B cell (primary cell): Measurements from ENCODE around the gene GTF3A. TPM values are rescaled to one million over a fixed set of nuclear protein-coding genes. Genes with fewer than 3 reads are reported as not detected.

ENCODE experiments used
- ATAC-seq: fragments of 200-7000 bp; cut with Tn5 transposase; one replicate; pipeline ENCODE4 v1.10.0; 2021; ENCODE audit warnings: low read depth, mild to moderate bottlenecking, moderate number of reproducible peaks, moderate library complexity
- CTCF ChIA-PET: fragments of 350-600 bp; sonication (Branson Sonifier 250); formaldehyde crosslinking; loops from one replicate; lab custom pipeline; 2021; ENCODE audit warnings: antibody characterized with exemption, inconsistent platforms; lab: Charles Lee
- POLR2A ChIA-PET: fragments of 350-600 bp; sonication (Branson Sonifier 250); formaldehyde crosslinking; loops from one replicate; lab custom pipeline; 2021; ENCODE audit warnings: antibody characterized with exemption; lab: Charles Lee
- DNase-seq: peaks from one replicate; pipeline ENCODE4 v3.0.0; 2013
- H2AFZ ChIP-seq: 2 replicates; pipeline ENCODE4 v1.6.1; 2012; ENCODE audit warnings: mild to moderate bottlenecking, low read depth, low read length; ENCODE audit not compliant: insufficient read depth, poor library complexity, severe bottlenecking
- H3K27ac ChIP-seq, 2 donors: 1 replicate in 1 of 2; 2 replicates in 1 of 2; pipeline ENCODE4 v1.5.1; 2012 to 2013; ENCODE audit warnings: low read length in 2 of 2, mild to moderate bottlenecking in 2 of 2, moderate library complexity in 1 of 2
- H3K27me3 ChIP-seq, 4 experiments: fragments of 200-600 bp in 1 of 4; sonication (generic) in 1 of 4; replicated peaks in 1 of 4; 1 replicate in 2 of 4; 2 replicates in 2 of 4; pipeline versions ENCODE4 v1.6.1 to v1.7.0; 2013 to 2016; ENCODE audit warnings: low read length in 3 of 4, mild to moderate bottlenecking in 2 of 4, mixed read lengths in 1 of 4, moderate library complexity in 1 of 4; ENCODE audit not compliant: insufficient read depth in 4 of 4, control insufficient read depth in 3 of 4; ENCODE audit errors: control extremely low read depth in 1 of 4
- H3K36me3 ChIP-seq, 2 experiments: replicated peaks in 1 of 2; 1 replicate in 1 of 2; 2 replicates in 1 of 2; pipeline versions ENCODE4 v1.6.1 to v1.7.1; 2013; ENCODE audit warnings: low read length in 1 of 2; ENCODE audit not compliant: insufficient read depth in 2 of 2, control insufficient read depth in 1 of 2; ENCODE audit errors: control extremely low read depth in 1 of 2, extremely low read depth in 1 of 2
- H3K4me1 ChIP-seq, 2 donors: fragments of 200-600 bp in 1 of 2; sonication (generic) in 1 of 2; 1 replicate in 1 of 2; 2 replicates in 1 of 2; pipeline versions ENCODE4 v1.5.1 to v1.6.1; 2013 to 2017; ENCODE audit warnings: low read length in 2 of 2; ENCODE audit not compliant: control insufficient read depth in 2 of 2, insufficient read depth in 2 of 2
- H3K4me2 ChIP-seq: replicated peaks from 2 replicates; pipeline ENCODE3; 2012; ENCODE audit warnings: mild to moderate bottlenecking, low read depth, low read length; ENCODE audit not compliant: poor library complexity, severe bottlenecking
- H3K4me3 ChIP-seq, 5 experiments: fragments of 200-600 bp in 1 of 5; sonication (generic) in 1 of 5; 1 replicate in 3 of 5; 2 replicates in 2 of 5; pipeline versions ENCODE4 v1.5.1 to v1.7.0; 2011 to 2016; ENCODE audit warnings: low read length in 4 of 5, mild to moderate bottlenecking in 4 of 5, low read depth in 2 of 5, control low read depth in 1 of 5, moderate library complexity in 1 of 5; ENCODE audit not compliant: insufficient read depth in 1 of 5; ENCODE audit errors: control extremely low read depth in 1 of 5, extremely low read depth in 1 of 5
- H3K79me2 ChIP-seq: fragments of 200-600 bp; sonication (generic); one replicate; pipeline ENCODE4 v1.6.0; 2016; ENCODE audit warnings: low read length; ENCODE audit not compliant: control insufficient read depth, insufficient read depth
- H3K9ac ChIP-seq: fragments of 200-600 bp; sonication (generic); 2 replicates; pipeline ENCODE4 v1.6.1; 2017; ENCODE audit warnings: mild to moderate bottlenecking, low read length, moderate library complexity
- H3K9me3 ChIP-seq, 3 donors: one replicate each; pipeline versions ENCODE4 v1.6.1 to v1.7.1; 2013; ENCODE audit warnings: low read length in 2 of 3; ENCODE audit not compliant: control insufficient read depth in 2 of 3, insufficient read depth in 1 of 3; ENCODE audit errors: control extremely low read depth in 1 of 3
- H4K20me1 ChIP-seq: 2 replicates; pipeline ENCODE4 v1.6.0; 2012; ENCODE audit warnings: mild to moderate bottlenecking, low read length; ENCODE audit not compliant: insufficient read depth, control insufficient read depth, poor library complexity, severe bottlenecking
- H3K27ac Mint-ChIP-seq: one replicate; pipeline ENCODE4 v1.8.0; 2021; ENCODE audit warnings: mixed read lengths
- H3K27me3 Mint-ChIP-seq: one replicate; pipeline ENCODE4 v1.8.0; 2021; ENCODE audit warnings: mixed read lengths
- H3K4me1 Mint-ChIP-seq: one replicate; pipeline ENCODE4 v1.8.0; 2021; ENCODE audit warnings: mixed read lengths
- H3K4me3 Mint-ChIP-seq: one replicate; pipeline ENCODE4 v1.8.0; 2021; ENCODE audit warnings: mixed read lengths
- H3K9me3 Mint-ChIP-seq: one replicate; pipeline ENCODE4 v1.8.0; 2022; ENCODE audit warnings: mixed read lengths; ENCODE audit not compliant: insufficient read depth
- CTCF ChIP-seq: fragments of 200-600 bp; IDR thresholded peaks from one replicate; pipeline ENCODE4 v1.8.0; 2022; ENCODE audit warnings: antibody characterized with exemption, mild to moderate bottlenecking
- EZH2 ChIP-seq: IDR thresholded peaks from 2 replicates; pipeline ENCODE4 v1.6.1; 2012; ENCODE audit warnings: borderline replicate concordance, low read depth, mild to moderate bottlenecking, moderate library complexity, low read length; ENCODE audit not compliant: insufficient read depth, poor library complexity, severe bottlenecking
- WGBS: methylation state at CpG from one replicate; pipeline ENCODE4 v1.1.5; 2013; ENCODE audit warnings: missing lambda C conversion rate; ENCODE audit not compliant: insufficient coverage; 5-methylcytosine and 5-hydroxymethylcytosine counted together
- intact Hi-C: fragments of 100-400 bp; cut with micrococcal nuclease; formaldehyde crosslinking; loops from one replicate; pipeline ENCODE4 v1.10.0; 2022
- polyA plus RNA-seq: library from polyadenylated mRNA; depleted of rRNA; stranded (reverse); fragments of >200 nt; gene quantifications from 2 replicates; pipeline ENCODE4 v1.2.3, GENCODE V29; 2012
- total RNA-seq, 2 donors: library from RNA; stranded (reverse); fragments of 120-200 nt in 1 of 2; gene quantifications; 1 replicate in 1 of 2; 2 replicates in 1 of 2; pipeline versions ENCODE4 v1.2.3 to v1.2.4, GENCODE V29; 2013 to 2022

GTF3A gene
- total and polyA plus RNA-seq, 2 donors (not counting 1 experiment from before 2014, with no cell fraction given): 122 to 169 TPM

- no peaks in the 10 kb centered on the region for H3K9me3 ChIP-seq
- Mint-ChIP-seq H3K9me3 (no peaks in the 10 kb centered on the region), H3K27me3 (peaks cover 14% of the 10 kb centered on the region), H3K27ac (no peak overlapping the region), H3K4me1 (no peaks in the 10 kb centered on the region), H3K4me3 (no peak overlapping the region)
- no peak overlapping the region for H3K9ac ChIP-seq
- no peak overlapping the region for H3K4me2 ChIP-seq
- intact Hi-C loops: no loop called here
- H3K27me3 ChIP-seq: peaks cover 0 to 6% (median 3%) of the 10 kb centered on the region in 4 experiments
- H4K20me1 ChIP-seq: no peaks in the 10 kb centered on the region
- POLR2A ChIA-PET: no interaction called here
- H3K36me3 ChIP-seq: no peaks in the 10 kb centered on the region
- H3K4me3 ChIP-seq: no peak overlapping the region
- CTCF ChIA-PET: interaction anchor here (1.1 kb wide), 1 partner anchor 431 kb away, joined by 3 read pairs; no protein-coding TSS in a partner anchor
- DNase-seq: no peak
- no peak overlapping the region for H3K27ac ChIP-seq
- WGBS: 100% methylated on average over 11 of the region's 14 CpGs
- no peak overlapping the region for H2AFZ ChIP-seq
- no peaks in the 10 kb centered on the region for H3K79me2 ChIP-seq
- TF ChIP-seq EZH2 (no peak), CTCF (no peak)
- ATAC-seq: no peak
- H3K4me1 ChIP-seq: no peaks in the 10 kb centered on the region
Measured at GRCh38 chr13:27395007-27395510, 29.4 kb upstream of the GTF3A start.

GRCh38 chr13:27396252-27396846, 28.1 kb upstream of the GTF3A start:
- 90% methylated on average over 5 of the region's 7 CpGs for WGBS

More at GRCh38 chr13:27396252-27396846, 28.1 kb upstream of the GTF3A start:
- no peaks in the 10 kb centered on the region for H3K79me2 ChIP-seq
- no peak overlapping the region for H3K4me3 ChIP-seq
- Mint-ChIP-seq H3K27ac (no peak overlapping the region), H3K4me1 (peaks cover 5% of the 10 kb centered on the region), H3K9me3 (no peaks in the 10 kb centered on the region), H3K27me3 (peaks cover 11% of the 10 kb centered on the region), H3K4me3 (no peak overlapping the region)
- no peak overlapping the region for H3K9ac ChIP-seq
- intact Hi-C loops: no loop called here
- ATAC-seq: no peak
- H3K27ac ChIP-seq: no peak overlapping the region
- ChIA-PET POLR2A (interaction anchor here (0.7 kb wide), 1 partner anchor 8 kb away, joined by 10 read pairs; no protein-coding TSS in a partner anchor), CTCF (no interaction called here)
- peaks cover 0 to 7% (median 3%) of the 10 kb centered on the region in 4 experiments for H3K27me3 ChIP-seq
- no peak overlapping the region for H3K4me2 ChIP-seq
- H2AFZ ChIP-seq: no peak overlapping the region
- DNase-seq: no peak
- no peak for TF ChIP-seq EZH2
- no peak for TF ChIP-seq CTCF
- H3K4me1 ChIP-seq: peaks cover 4% of the 10 kb centered on the region in 2 donors
- no peaks in the 10 kb centered on the region for H3K36me3 ChIP-seq
- H4K20me1 ChIP-seq: no peaks in the 10 kb centered on the region
- H3K9me3 ChIP-seq: peaks cover 0 to 5% (median 0%) of the 10 kb centered on the region in 3 donors
